Thyroid gland (tissue), 4 donors: ENCODE measurements around the gene LDB3.

Experiments
- POLR2A ChIP-seq, 2 donors: fragments of 450-650 bp; IDR thresholded peaks; one replicate each; pipeline ENCODE4 v1.6.1; 2017; ENCODE audit warnings: antibody characterized with exemption in 2 of 2, mild to moderate bottlenecking in 2 of 2, moderate library complexity in 1 of 2
- TF ChIP-seq, protein P1 (sequence below), 6 experiments: fragments of 200-600 bp in 3 of 6; fragments of 450-650 bp in 3 of 6; sonication (generic) in 3 of 6; IDR thresholded peaks; one replicate each; pipeline ENCODE4 v1.5.1; 2016 to 2019; ENCODE audit warnings: antibody characterized with exemption in 6 of 6, mild to moderate bottlenecking in 2 of 6, inconsistent platforms in 1 of 6, moderate library complexity in 1 of 6

DNA sequence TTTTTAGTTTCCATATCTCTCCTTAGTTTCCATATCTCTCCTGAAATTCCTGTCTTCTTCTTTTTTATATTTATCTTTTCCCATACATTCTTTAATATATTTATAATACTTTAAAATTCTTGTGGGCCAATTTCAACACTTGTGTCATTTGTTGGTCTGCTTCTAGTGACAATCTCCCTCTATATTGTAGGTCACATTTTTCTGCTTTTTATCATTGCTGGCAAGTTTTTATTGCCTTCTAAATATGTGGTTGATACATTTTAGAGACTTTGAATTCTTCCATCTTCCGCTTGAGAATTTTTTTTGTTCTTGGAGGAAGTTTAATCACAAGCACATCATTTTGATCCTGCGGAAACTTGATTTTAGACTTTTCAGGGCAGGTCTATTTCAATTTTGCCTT is 40.0 kb upstream of the LDB3 start:
- TF ChIP-seq, protein P1, sequence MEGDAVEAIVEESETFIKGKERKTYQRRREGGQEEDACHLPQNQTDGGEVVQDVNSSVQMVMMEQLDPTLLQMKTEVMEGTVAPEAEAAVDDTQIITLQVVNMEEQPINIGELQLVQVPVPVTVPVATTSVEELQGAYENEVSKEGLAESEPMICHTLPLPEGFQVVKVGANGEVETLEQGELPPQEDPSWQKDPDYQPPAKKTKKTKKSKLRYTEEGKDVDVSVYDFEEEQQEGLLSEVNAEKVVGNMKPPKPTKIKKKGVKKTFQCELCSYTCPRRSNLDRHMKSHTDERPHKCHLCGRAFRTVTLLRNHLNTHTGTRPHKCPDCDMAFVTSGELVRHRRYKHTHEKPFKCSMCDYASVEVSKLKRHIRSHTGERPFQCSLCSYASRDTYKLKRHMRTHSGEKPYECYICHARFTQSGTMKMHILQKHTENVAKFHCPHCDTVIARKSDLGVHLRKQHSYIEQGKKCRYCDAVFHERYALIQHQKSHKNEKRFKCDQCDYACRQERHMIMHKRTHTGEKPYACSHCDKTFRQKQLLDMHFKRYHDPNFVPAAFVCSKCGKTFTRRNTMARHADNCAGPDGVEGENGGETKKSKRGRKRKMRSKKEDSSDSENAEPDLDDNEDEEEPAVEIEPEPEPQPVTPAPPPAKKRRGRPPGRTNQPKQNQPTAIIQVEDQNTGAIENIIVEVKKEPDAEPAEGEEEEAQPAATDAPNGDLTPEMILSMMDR (IDR thresholded peaks at IDR 0.05), result no peak
- TF ChIP-seq POLR2A (IDR thresholded peaks at IDR 0.05), result no peak
